ENCODE data around the gene ZSWIM7.

ZSWIM7 gene

DNA sequence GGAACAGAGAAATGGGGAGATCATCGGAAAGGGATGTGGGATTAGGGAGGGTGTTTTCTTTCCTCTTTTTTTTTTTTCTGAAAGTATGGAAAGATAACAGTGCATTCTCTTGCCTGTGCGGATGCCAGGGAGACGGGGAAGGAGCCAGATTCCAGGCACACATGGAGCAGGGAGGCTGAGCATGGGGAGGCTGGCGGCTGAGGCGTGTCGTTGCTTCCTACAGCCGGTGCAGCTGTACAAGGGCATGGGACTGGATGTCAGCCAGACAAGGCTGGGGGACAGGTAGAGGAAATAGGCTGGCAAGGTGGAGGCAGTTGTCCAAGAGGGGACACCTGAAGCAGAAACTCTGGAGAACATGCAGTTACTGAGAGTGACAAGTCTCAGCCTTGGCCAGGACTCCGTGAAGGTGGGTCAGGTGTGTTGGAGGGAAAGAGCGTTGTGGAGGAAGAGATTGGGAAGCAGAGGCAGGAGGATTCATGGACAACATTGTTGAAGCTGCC, 71.2 kb downstream of the ZSWIM7 start:
- no peak for DNase-seq

Data from NCI-H524 treated with DMSO at 0.1 percent for 48 hours (cell line).